ENCODE data around the gene PPFIBP2. TPM values are rescaled to one million over a fixed set of nuclear protein-coding genes. Genes with fewer than 3 reads are reported as not detected.

PPFIBP2 gene
- polyA plus RNA-seq, 2 of the 4 experiments (the other 2 are of a cell fraction) = 13.4 to 32.5 TPM

DNA sequence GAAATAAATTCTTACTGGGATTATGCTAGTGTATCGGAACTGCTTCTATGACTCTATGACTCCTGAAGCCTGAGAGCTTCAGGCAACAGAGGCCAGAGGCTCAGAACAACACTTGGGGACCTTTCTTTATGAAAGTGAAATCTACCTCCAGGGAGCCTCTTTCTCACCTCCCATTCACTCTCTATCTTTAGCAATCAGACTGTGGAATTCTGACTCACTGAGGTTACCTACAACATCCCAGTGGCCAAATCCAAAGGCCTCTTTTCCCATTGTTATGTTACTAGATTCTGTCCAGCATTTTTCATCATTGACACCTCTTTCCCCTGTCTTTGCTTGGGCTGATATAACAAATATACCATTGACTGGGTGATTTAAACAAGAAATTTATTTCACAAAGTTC lies 173.6 kb downstream of the PPFIBP2 start:
- ChIA-PET CTCF (interaction anchor here (0.5 to 6.3 kb wide), 10 partner anchors 10 to 792 kb away, joined by 3 to 31 read pairs (median 5); no protein-coding TSS in a partner anchor), POLR2A (no interaction called here)
- H3K4me3 ChIP-seq = no peak overlapping the region
- no peaks in the 10 kb centered on the region for H3K4me1 ChIP-seq
- DNase-seq (ENCODE audit: low read depth in 1 of 2, low spot score in 1 of 2) (no peak), FAIRE-seq (no peak), ATAC-seq (no peak)
- no peaks in the 10 kb centered on the region for H3K9me3 ChIP-seq
- WGBS (ENCODE audit: missing lambda C conversion rate) = 79% methylated on average over 1 of the region's 1 CpG
- no peak overlapping the region for H3K4me2 ChIP-seq
- no peak overlapping the region for H3K27ac ChIP-seq
- TF ChIP-seq GATA3 (IDR thresholded peaks at IDR 0.05; ENCODE audit: borderline replicate concordance) = no peak

DNA sequence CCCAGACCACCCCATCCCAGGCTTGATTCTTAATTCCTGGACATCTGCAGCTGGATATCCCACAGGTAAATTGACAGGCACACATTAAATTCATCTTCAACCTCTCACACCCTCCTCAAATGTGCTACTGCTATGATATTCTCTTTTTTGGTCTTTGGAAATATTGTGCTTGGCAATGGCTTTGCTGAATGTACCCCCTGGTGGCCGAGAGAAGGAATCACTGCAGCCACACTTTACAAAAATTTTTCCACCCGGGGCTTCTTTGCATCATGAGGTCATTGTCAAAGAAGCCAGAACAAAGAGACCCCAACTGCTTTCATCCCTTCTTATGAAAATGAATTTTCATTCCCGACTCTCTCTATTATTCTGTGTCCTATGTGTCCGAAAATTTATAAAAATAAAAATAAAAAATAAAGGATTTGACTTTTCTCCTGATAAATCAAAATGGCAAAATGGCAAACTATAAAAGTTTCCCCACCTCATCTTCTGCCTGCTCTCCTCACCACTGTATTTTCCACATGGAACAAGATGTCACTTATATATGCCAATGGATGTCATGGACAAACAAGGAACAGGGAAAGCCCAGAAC lies 174.5 kb downstream of the PPFIBP2 start:
- FAIRE-seq (no peak), ATAC-seq (peak; percentile 39 to 75; a peak in 3 of 6 replicates), DNase-seq (ENCODE audit: low read depth in 1 of 2, low spot score in 1 of 2) (peak; percentile 44 to 50)
- H3K27ac ChIP-seq = no peak overlapping the region
- TF ChIP-seq, protein P1, sequence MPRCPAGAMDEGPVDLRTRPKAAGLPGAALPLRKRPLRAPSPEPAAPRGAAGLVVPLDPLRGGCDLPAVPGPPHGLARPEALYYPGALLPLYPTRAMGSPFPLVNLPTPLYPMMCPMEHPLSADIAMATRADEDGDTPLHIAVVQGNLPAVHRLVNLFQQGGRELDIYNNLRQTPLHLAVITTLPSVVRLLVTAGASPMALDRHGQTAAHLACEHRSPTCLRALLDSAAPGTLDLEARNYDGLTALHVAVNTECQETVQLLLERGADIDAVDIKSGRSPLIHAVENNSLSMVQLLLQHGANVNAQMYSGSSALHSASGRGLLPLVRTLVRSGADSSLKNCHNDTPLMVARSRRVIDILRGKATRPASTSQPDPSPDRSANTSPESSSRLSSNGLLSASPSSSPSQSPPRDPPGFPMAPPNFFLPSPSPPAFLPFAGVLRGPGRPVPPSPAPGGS (IDR thresholded peaks at IDR 0.05) = no peak
- peak; percentile 73 for TF ChIP-seq SMC3 (IDR thresholded peaks at IDR 0.05)
- TF ChIP-seq CHD4 (IDR thresholded peaks at IDR 0.05; ENCODE audit: borderline replicate concordance) = no peak
- no peak for TF ChIP-seq HOXB5 (CRISPR knock-in tag; IDR thresholded peaks at IDR 0.05)
- no peak for TF ChIP-seq TP53 (CRISPR knock-in tag; IDR thresholded peaks at IDR 0.05)
- TF ChIP-seq FOSB (CRISPR knock-in tag; IDR thresholded peaks at IDR 0.05) = no peak
- TF ChIP-seq NFE2L2 (conservative IDR thresholded peaks at IDR 0.05; ENCODE audit: low read length) = no peak
- TF ChIP-seq SREBF2 (IDR thresholded peaks at IDR 0.05) = no peak
- TF ChIP-seq KDM1A (IDR thresholded peaks at IDR 0.05; ENCODE audit: low read depth) = no peak
- TF ChIP-seq, protein P2, sequence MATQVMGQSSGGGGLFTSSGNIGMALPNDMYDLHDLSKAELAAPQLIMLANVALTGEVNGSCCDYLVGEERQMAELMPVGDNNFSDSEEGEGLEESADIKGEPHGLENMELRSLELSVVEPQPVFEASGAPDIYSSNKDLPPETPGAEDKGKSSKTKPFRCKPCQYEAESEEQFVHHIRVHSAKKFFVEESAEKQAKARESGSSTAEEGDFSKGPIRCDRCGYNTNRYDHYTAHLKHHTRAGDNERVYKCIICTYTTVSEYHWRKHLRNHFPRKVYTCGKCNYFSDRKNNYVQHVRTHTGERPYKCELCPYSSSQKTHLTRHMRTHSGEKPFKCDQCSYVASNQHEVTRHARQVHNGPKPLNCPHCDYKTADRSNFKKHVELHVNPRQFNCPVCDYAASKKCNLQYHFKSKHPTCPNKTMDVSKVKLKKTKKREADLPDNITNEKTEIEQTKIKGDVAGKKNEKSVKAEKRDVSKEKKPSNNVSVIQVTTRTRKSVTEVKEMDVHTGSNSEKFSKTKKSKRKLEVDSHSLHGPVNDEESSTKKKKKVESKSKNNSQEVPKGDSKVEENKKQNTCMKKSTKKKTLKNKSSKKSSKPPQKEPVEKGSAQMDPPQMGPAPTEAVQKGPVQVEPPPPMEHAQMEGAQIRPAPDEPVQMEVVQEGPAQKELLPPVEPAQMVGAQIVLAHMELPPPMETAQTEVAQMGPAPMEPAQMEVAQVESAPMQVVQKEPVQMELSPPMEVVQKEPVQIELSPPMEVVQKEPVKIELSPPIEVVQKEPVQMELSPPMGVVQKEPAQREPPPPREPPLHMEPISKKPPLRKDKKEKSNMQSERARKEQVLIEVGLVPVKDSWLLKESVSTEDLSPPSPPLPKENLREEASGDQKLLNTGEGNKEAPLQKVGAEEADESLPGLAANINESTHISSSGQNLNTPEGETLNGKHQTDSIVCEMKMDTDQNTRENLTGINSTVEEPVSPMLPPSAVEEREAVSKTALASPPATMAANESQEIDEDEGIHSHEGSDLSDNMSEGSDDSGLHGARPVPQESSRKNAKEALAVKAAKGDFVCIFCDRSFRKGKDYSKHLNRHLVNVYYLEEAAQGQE (IDR thresholded peaks at IDR 0.05) = no peak
- TF ChIP-seq RARB (CRISPR knock-in tag; IDR thresholded peaks at IDR 0.05) = no peak
- TF ChIP-seq ESRRA (IDR thresholded peaks at IDR 0.05; ENCODE audit: borderline replicate concordance, low read length) = no peak
- TF ChIP-seq ZNF302 (CRISPR knock-in tag; IDR thresholded peaks at IDR 0.05) = no peak
- TF ChIP-seq EHF (CRISPR knock-in tag; IDR thresholded peaks at IDR 0.05) = no peak
- no peak for TF ChIP-seq POLR2A (IDR thresholded peaks at IDR 0.05; ENCODE audit: low read length)
- TF ChIP-seq, protein P3, sequence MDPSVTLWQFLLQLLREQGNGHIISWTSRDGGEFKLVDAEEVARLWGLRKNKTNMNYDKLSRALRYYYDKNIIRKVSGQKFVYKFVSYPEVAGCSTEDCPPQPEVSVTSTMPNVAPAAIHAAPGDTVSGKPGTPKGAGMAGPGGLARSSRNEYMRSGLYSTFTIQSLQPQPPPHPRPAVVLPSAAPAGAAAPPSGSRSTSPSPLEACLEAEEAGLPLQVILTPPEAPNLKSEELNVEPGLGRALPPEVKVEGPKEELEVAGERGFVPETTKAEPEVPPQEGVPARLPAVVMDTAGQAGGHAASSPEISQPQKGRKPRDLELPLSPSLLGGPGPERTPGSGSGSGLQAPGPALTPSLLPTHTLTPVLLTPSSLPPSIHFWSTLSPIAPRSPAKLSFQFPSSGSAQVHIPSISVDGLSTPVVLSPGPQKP (IDR thresholded peaks at IDR 0.05; ENCODE audit: low read depth, low read length) = no peak
- TF ChIP-seq JUNB (IDR thresholded peaks at IDR 0.05) = no peak
- no peak for TF ChIP-seq RNF2 (IDR thresholded peaks at IDR 0.05; ENCODE audit: borderline replicate concordance, low read depth)
- TF ChIP-seq, protein P4, sequence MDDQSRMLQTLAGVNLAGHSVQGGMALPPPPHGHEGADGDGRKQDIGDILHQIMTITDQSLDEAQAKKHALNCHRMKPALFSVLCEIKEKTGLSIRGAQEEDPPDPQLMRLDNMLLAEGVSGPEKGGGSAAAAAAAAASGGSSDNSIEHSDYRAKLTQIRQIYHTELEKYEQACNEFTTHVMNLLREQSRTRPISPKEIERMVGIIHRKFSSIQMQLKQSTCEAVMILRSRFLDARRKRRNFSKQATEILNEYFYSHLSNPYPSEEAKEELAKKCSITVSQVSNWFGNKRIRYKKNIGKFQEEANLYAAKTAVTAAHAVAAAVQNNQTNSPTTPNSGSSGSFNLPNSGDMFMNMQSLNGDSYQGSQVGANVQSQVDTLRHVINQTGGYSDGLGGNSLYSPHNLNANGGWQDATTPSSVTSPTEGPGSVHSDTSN (IDR thresholded peaks at IDR 0.05) = no peak
- TF ChIP-seq, protein P5, sequence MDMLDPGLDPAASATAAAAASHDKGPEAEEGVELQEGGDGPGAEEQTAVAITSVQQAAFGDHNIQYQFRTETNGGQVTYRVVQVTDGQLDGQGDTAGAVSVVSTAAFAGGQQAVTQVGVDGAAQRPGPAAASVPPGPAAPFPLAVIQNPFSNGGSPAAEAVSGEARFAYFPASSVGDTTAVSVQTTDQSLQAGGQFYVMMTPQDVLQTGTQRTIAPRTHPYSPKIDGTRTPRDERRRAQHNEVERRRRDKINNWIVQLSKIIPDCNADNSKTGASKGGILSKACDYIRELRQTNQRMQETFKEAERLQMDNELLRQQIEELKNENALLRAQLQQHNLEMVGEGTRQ (IDR thresholded peaks at IDR 0.05) = no peak
- TF ChIP-seq PHF8 (IDR thresholded peaks at IDR 0.05; ENCODE audit: borderline replicate concordance, low read depth) = no peak
- TF ChIP-seq, protein P6, sequence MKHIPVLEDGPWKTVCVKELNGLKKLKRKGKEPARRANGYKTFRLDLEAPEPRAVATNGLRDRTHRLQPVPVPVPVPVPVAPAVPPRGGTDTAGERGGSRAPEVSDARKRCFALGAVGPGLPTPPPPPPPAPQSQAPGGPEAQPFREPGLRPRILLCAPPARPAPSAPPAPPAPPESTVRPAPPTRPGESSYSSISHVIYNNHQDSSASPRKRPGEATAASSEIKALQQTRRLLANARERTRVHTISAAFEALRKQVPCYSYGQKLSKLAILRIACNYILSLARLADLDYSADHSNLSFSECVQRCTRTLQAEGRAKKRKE (CRISPR knock-in tag; IDR thresholded peaks at IDR 0.05; ENCODE audit: low read depth) = no peak
- TF ChIP-seq BHLHE40 (IDR thresholded peaks at IDR 0.05; ENCODE audit: low read depth, low read length) = no peak
- TF ChIP-seq, protein P7, sequence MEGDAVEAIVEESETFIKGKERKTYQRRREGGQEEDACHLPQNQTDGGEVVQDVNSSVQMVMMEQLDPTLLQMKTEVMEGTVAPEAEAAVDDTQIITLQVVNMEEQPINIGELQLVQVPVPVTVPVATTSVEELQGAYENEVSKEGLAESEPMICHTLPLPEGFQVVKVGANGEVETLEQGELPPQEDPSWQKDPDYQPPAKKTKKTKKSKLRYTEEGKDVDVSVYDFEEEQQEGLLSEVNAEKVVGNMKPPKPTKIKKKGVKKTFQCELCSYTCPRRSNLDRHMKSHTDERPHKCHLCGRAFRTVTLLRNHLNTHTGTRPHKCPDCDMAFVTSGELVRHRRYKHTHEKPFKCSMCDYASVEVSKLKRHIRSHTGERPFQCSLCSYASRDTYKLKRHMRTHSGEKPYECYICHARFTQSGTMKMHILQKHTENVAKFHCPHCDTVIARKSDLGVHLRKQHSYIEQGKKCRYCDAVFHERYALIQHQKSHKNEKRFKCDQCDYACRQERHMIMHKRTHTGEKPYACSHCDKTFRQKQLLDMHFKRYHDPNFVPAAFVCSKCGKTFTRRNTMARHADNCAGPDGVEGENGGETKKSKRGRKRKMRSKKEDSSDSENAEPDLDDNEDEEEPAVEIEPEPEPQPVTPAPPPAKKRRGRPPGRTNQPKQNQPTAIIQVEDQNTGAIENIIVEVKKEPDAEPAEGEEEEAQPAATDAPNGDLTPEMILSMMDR (IDR thresholded peaks at IDR 0.05) = peak; percentile 74
- no peak for TF ChIP-seq KDM5A (IDR thresholded peaks at IDR 0.05)
- peak; percentile 66 to 69 for TF ChIP-seq RAD21 (conservative IDR thresholded peaks at IDR 0.05 in 1 of 2, IDR thresholded peaks at IDR 0.05 in 1 of 2)
- POLR2A ChIA-PET = no interaction called here
- WGBS (ENCODE audit: missing lambda C conversion rate) = under 1% methylated on average over 4 of the region's 4 CpGs
- H3K4me2 ChIP-seq = no peak overlapping the region
- no peaks in the 10 kb centered on the region for H3K9me3 ChIP-seq
- H3K4me3 ChIP-seq = no peak overlapping the region
- H3K4me1 ChIP-seq = no peaks in the 10 kb centered on the region
- CTCF ChIA-PET = interaction anchor here (1.0 to 6.3 kb wide), 10 partner anchors 10 to 590 kb away, joined by 3 to 31 read pairs (median 12); no protein-coding TSS in a partner anchor

All from A549 (cell line).